Body of pancreas (tissue), 4 donors: Measurements from ENCODE around the gene TTC33. TPM values are rescaled to one million over a fixed set of nuclear protein-coding genes. Genes with fewer than 3 reads are reported as not detected.

Experiments
- ATAC-seq: fragments of 150-250 bp; one replicate; pipeline ENCODE4 v1.9.1; 2016
- DNase-seq, 4 donors: peaks; one replicate each; pipeline ENCODE4 v3.0.0-alpha.2; 2019
- H3K27ac ChIP-seq, 4 donors: fragments of 200-600 bp; sonication (generic); 1 replicate in 3 of 4; 2 replicates in 1 of 4; pipeline versions ENCODE4 v1.5.1 to v1.6.1; 2016 to 2019; ENCODE audit warnings: mild to moderate bottlenecking in 1 of 4, mixed read lengths in 1 of 4, moderate library complexity in 1 of 4
- H3K27me3 ChIP-seq, 2 donors: fragments of 200-600 bp; sonication (generic); one replicate each; pipeline ENCODE4 v1.6.0; 2016; ENCODE audit warnings: mild to moderate bottlenecking in 1 of 2
- H3K36me3 ChIP-seq, 2 donors: fragments of 200-600 bp; sonication (generic); replicated peaks in 1 of 2; 2 replicates each; pipeline ENCODE4 v1.5.1; 2016; ENCODE audit warnings: low read depth in 2 of 2; ENCODE audit not compliant: insufficient read depth in 1 of 2
- H3K4me1 ChIP-seq: fragments of 200-600 bp; sonication (generic); one replicate; pipeline ENCODE4 v1.6.0; 2016
- H3K4me3 ChIP-seq, 2 donors: fragments of 200-600 bp; sonication (generic); 1 replicate in 1 of 2; 2 replicates in 1 of 2; pipeline ENCODE4 v1.5.1; 2016 to 2019
- H3K9me3 ChIP-seq, 3 donors: fragments of 200-600 bp; sonication (generic); 1 replicate in 2 of 3; 2 replicates in 1 of 3; pipeline ENCODE4 v1.5.1; 2016
- CTCF ChIP-seq, 7 experiments: fragments of 450-650 bp in 4 of 7; fragments of 200-600 bp in 3 of 7; sonication (generic) in 3 of 7; IDR thresholded peaks; one replicate each; pipeline ENCODE4 v1.5.1; 2016 to 2019; ENCODE audit warnings: antibody characterized with exemption in 7 of 7
- POLR2A ChIP-seq, 3 donors: fragments of 450-650 bp; IDR thresholded peaks; one replicate each; pipeline ENCODE4 v1.6.1; 2016; ENCODE audit warnings: antibody characterized with exemption in 3 of 3, mild to moderate bottlenecking in 2 of 3
- WGBS, 2 donors: methylation state at CpG; one replicate each; pipeline ENCODE4 v1.1.5; 2017; 5-methylcytosine and 5-hydroxymethylcytosine counted together
- intact Hi-C: fragments of 100-400 bp; cut with DNase I; formaldehyde crosslinking; loops from one replicate; pipeline ENCODE4 v1.15.1; 2023
- total RNA-seq, 2 donors: library from RNA; depleted of rRNA; stranded (reverse); fragments of >200 nt; gene quantifications; one replicate each; pipeline ENCODE4 v1.1.0, GENCODE V29; 2016

The TTC33 gene
- total RNA-seq, 2 donors from 2014 or later: 2.3 to 9.3 TPM

GRCh38 chr5:40484495-40484894 lies 271.3 kb downstream of the TTC33 start:
- TF ChIP-seq CTCF (IDR thresholded peaks at IDR 0.05) (no peak), POLR2A (IDR thresholded peaks at IDR 0.05) (no peak)
- Histone ChIP-seq H3K4me1 (peaks cover 26% of the 10 kb centered on the region), H3K9me3 (no peaks in the 10 kb centered on the region), H3K4me3 (no peak overlapping the region), H3K27ac (no peak overlapping the region), H3K36me3 (no peaks in the 10 kb centered on the region), H3K27me3 (no peaks in the 10 kb centered on the region)
- 68 to 93% methylated on average over 2 of the region's 2 CpGs for WGBS, 2 donors
- DNase-seq (no peak), ATAC-seq (no peak)
- intact Hi-C loops: no loop called here

GRCh38 chr5:40483316-40483715 lies 272.4 kb downstream of the TTC33 start:
- Histone ChIP-seq H3K4me1 (peaks cover 26% of the 10 kb centered on the region), H3K4me3 (no peak overlapping the region), H3K9me3 (no peaks in the 10 kb centered on the region), H3K27ac (no peak overlapping the region), H3K36me3 (no peaks in the 10 kb centered on the region), H3K27me3 (no peaks in the 10 kb centered on the region)
- ATAC-seq: no peak
- TF ChIP-seq POLR2A (IDR thresholded peaks at IDR 0.05) (no peak), CTCF (IDR thresholded peaks at IDR 0.05) (no peak)
- intact Hi-C loops: no loop called here
- no peak for DNase-seq

GRCh38 chr5:40481241-40481640 lies 274.5 kb downstream of the TTC33 start:
- Histone ChIP-seq H3K36me3 (no peaks in the 10 kb centered on the region), H3K27ac (no peak overlapping the region), H3K4me3 (no peak overlapping the region), H3K4me1 (peaks cover 15% of the 10 kb centered on the region), H3K27me3 (no peaks in the 10 kb centered on the region), H3K9me3 (no peaks in the 10 kb centered on the region)
- TF ChIP-seq POLR2A (IDR thresholded peaks at IDR 0.05) (no peak), CTCF (IDR thresholded peaks at IDR 0.05) (no peak)
- 98 to 100% methylated on average over 2 of the region's 2 CpGs for WGBS, 2 donors
- ATAC-seq (no peak), DNase-seq (no peak)
- intact Hi-C loops: no loop called here

GRCh38 chr5:40480392-40480791 lies 275.4 kb downstream of the TTC33 start:
- Histone ChIP-seq H3K27ac (no peak overlapping the region), H3K4me3 (no peak overlapping the region), H3K36me3 (no peaks in the 10 kb centered on the region), H3K4me1 (peaks cover 6% of the 10 kb centered on the region), H3K27me3 (no peaks in the 10 kb centered on the region), H3K9me3 (no peaks in the 10 kb centered on the region)
- ATAC-seq (no peak), DNase-seq (no peak)
- WGBS, 2 donors: 70 to 83% methylated on average over 2 of the region's 2 CpGs
- TF ChIP-seq POLR2A (IDR thresholded peaks at IDR 0.05) (no peak), CTCF (IDR thresholded peaks at IDR 0.05) (no peak)
- intact Hi-C loops: no loop called here

- intact Hi-C loops: no loop called here
- no peaks in the 10 kb centered on the region for H3K9me3 ChIP-seq
- DNase-seq (no peak), ATAC-seq (no peak)
- no peak for TF ChIP-seq CTCF (IDR thresholded peaks at IDR 0.05)
- TF ChIP-seq POLR2A (IDR thresholded peaks at IDR 0.05): no peak
- H3K36me3 ChIP-seq: no peaks in the 10 kb centered on the region
- no peak overlapping the region for H3K4me3 ChIP-seq
- no peak overlapping the region for H3K27ac ChIP-seq
- H3K4me1 ChIP-seq: peaks cover 2% of the 10 kb centered on the region
- 38% methylated on average over 3 of the region's 3 CpGs for WGBS, 2 donors
- no peaks in the 10 kb centered on the region for H3K27me3 ChIP-seq
These were observed 275.8 kb downstream of the TTC33 start for GRCh38 chr5:40479939-40480338.
